Measurements from ENCODE around the gene LSR.

GRCh38 chr19:35284153-35285094 lies 35.6 kb downstream of the LSR start:
- TF ChIP-seq TEAD4 (IDR thresholded peaks at IDR 0.05) (no peak), EGR1 (IDR thresholded peaks at IDR 0.05) (no peak), TAF1 (IDR thresholded peaks at IDR 0.05; ENCODE audit: low read depth) (no peak), MAX (IDR thresholded peaks at IDR 0.05) (no peak), YY1 (IDR thresholded peaks at IDR 0.05; ENCODE audit: low read depth) (no peak), REST (IDR thresholded peaks at IDR 0.05; ENCODE audit: low read depth) (no peak), CREB1 (IDR thresholded peaks at IDR 0.05; ENCODE audit: low read depth) (no peak), NFIC (IDR thresholded peaks at IDR 0.05) (no peak), FOXM1 (IDR thresholded peaks at IDR 0.05; ENCODE audit: borderline replicate concordance, low read depth) (no peak), EP300 (IDR thresholded peaks at IDR 0.05; ENCODE audit: borderline replicate concordance) (no peak), CEBPB (IDR thresholded peaks at IDR 0.05) (no peak), ZBTB7A (IDR thresholded peaks at IDR 0.05; ENCODE audit: low read depth) (no peak), RAD21 (IDR thresholded peaks at IDR 0.05; ENCODE audit: low read depth) (no peak)
